Kidney (tissue), 14 donors: Measurements from ENCODE around the gene ARFGEF3. TPM values are rescaled to one million over a fixed set of nuclear protein-coding genes. Genes with fewer than 3 reads are reported as not detected.

Experiments
- DNase-seq, 5 donors: peaks; one replicate each; pipeline ENCODE4 v3.0.0-alpha.2; 2013 to 2020
- FAIRE-seq: peaks from 2 replicates; lab custom pipeline; 2012; peaks lifted over from hg19 to GRCh38; lab: Jason Lieb, UNC
- H3K27ac ChIP-seq, 2 donors: one replicate each; pipeline ENCODE4 v1.7.0; 2013; ENCODE audit warnings: low read depth in 2 of 2, low read length in 2 of 2, inconsistent platforms in 1 of 2
- H3K27me3 ChIP-seq: one replicate; pipeline ENCODE4 v1.7.1; 2013; ENCODE audit warnings: low read length, inconsistent platforms; ENCODE audit not compliant: control insufficient read depth, insufficient read depth
- H3K36me3 ChIP-seq, 3 donors: one replicate each; pipeline versions ENCODE4 v1.7.0 to v1.7.1; 2013; ENCODE audit warnings: low read length in 3 of 3, control low read depth in 1 of 3, inconsistent platforms in 1 of 3; ENCODE audit not compliant: insufficient read depth in 3 of 3, control insufficient read depth in 2 of 3
- H3K4me1 ChIP-seq, 3 donors: one replicate each; pipeline versions ENCODE4 v1.7.0 to v1.7.1; 2013; ENCODE audit warnings: low read length in 3 of 3, inconsistent platforms in 1 of 3, low read depth in 1 of 3; ENCODE audit not compliant: control insufficient read depth in 2 of 3, insufficient read depth in 2 of 3
- H3K4me3 ChIP-seq, 3 donors: one replicate each; pipeline versions ENCODE4 v1.7.0 to v1.8.1; 2013; ENCODE audit warnings: low read length in 3 of 3, control low read depth in 1 of 3, inconsistent platforms in 1 of 3
- H3K9ac ChIP-seq, 3 donors: one replicate each; pipeline versions ENCODE4 v1.7.0 to v1.7.1; 2013; ENCODE audit warnings: low read length in 3 of 3, control low read depth in 1 of 3, inconsistent platforms in 1 of 3
- H3K9me3 ChIP-seq, 3 donors: one replicate each; pipeline versions ENCODE4 v1.7.0 to v1.7.1; 2013; ENCODE audit warnings: low read length in 3 of 3, control low read depth in 1 of 3, inconsistent platforms in 1 of 3; ENCODE audit not compliant: control insufficient read depth in 2 of 3, insufficient read depth in 1 of 3
- CTCF ChIP-seq: IDR thresholded peaks from 3 replicates; pipeline ENCODE4 v1.5.1; 2012; ENCODE audit warnings: mild to moderate bottlenecking, moderate library complexity, borderline replicate concordance; ENCODE audit not compliant: insufficient read depth; ENCODE audit errors: extremely low read depth
- intact Hi-C: fragments of 100-400 bp; cut with DNase I; formaldehyde crosslinking; loops from one replicate; pipeline ENCODE4 v1.11.1; 2022
- polyA plus RNA-seq: library from polyadenylated mRNA; stranded (reverse); fragments of 350-450 nt; fragmentation: Illumina TruSeq; extraction: RNeasy Lipid Tissue Mini Kit (QIAGEN cat#74804); gene quantifications from one replicate; pipeline ENCODE4 v1.2.3, GENCODE V29; 2014; ENCODE audit warnings: low read depth, low replicate concordance; ENCODE audit not compliant: insufficient read depth
- total RNA-seq: library from RNA; stranded (reverse); fragmentation: NEBNext Ultra II Directional; extraction: Animal tissue kit (Norgen Biotek cat#: 25700); gene quantifications from one replicate; pipeline ENCODE4 v1.2.1, GENCODE V29; 2021
- donor health status: control.
- donor health status: control.
- donor health status: control.
- donor health status: control.
- donor health status: control.
- donor health status: DM: yes; HTN: yes; CAD: no.
- donor health status: Normal renal cell carcinoma (clear cell type).

ARFGEF3 gene
- total and polyA plus RNA-seq, 2 donors from 2014 or later: 1.2 to 7.8 TPM

- no peak for TF ChIP-seq CTCF
- no peaks in the 10 kb centered on the region for H3K4me1 ChIP-seq
- FAIRE-seq (no peak), DNase-seq (no peak)
- H3K9me3 ChIP-seq: no peaks in the 10 kb centered on the region
- no peaks in the 10 kb centered on the region for H3K36me3 ChIP-seq
- intact Hi-C loops: no loop called here
- no peaks in the 10 kb centered on the region for H3K27me3 ChIP-seq
- no peak overlapping the region for H3K9ac ChIP-seq
- no peak overlapping the region for H3K4me3 ChIP-seq
- no peak overlapping the region for H3K27ac ChIP-seq
Observed at GRCh38 chr6:138263963-138264362, 102.2 kb downstream of the ARFGEF3 start.

- no peak for TF ChIP-seq CTCF
- Histone ChIP-seq H3K4me1 (no peaks in the 10 kb centered on the region), H3K4me3 (no peak overlapping the region), H3K27ac (no peak overlapping the region), H3K36me3 (no peaks in the 10 kb centered on the region), H3K9me3 (no peaks in the 10 kb centered on the region), H3K27me3 (no peaks in the 10 kb centered on the region), H3K9ac (no peak overlapping the region)
- FAIRE-seq (no peak), DNase-seq (no peak)
- intact Hi-C loops: no loop called here
Observed at GRCh38 chr6:138264372-138264880, 102.7 kb downstream of the ARFGEF3 start.

GRCh38 chr6:138266095-138266494 lies 104.4 kb downstream of the ARFGEF3 start:
- FAIRE-seq (no peak), DNase-seq (no peak)
- intact Hi-C loops: no loop called here
- no peaks in the 10 kb centered on the region for H3K4me1 ChIP-seq
- H3K4me3 ChIP-seq: no peak overlapping the region
- no peak overlapping the region for H3K27ac ChIP-seq
- H3K9ac ChIP-seq: no peak overlapping the region
- no peak for TF ChIP-seq CTCF
- no peaks in the 10 kb centered on the region for H3K9me3 ChIP-seq
- no peaks in the 10 kb centered on the region for H3K36me3 ChIP-seq
- H3K27me3 ChIP-seq: no peaks in the 10 kb centered on the region
